Superior temporal gyrus (tissue), 1 donor: Measurements from ENCODE around the gene GNL1.
"Not testable (repeated sequence)": the region's sequence is repeated elsewhere in the genome, so short reads cannot be mapped to it uniquely, and the experiment has no call there.

Experiments
- DNase-seq: peaks from one replicate; pipeline ENCODE4 v3.0.0-alpha.2; 2016; ENCODE audit errors: extremely low spot score

The GNL1 gene

DNA sequence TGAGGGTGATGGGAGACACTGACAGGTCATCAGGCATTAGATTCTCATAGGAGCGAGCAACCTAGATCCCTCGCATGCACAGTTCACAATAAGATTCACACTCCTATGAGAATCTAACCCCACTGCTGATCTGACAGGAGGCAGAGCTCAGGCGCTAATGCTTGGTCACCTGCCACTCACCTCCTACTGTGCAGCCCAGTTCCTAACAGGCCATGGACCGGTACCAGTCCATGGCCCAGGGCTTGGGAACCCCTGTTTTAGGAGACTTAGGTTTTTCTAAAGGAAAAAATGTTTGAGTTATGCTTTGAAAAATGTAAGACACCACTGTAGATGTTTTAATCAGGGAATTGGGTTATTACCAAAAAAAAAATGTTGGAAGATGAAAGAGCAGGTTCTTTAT is 60.3 kb downstream of the GNL1 start:
- no peak for DNase-seq

DNA sequence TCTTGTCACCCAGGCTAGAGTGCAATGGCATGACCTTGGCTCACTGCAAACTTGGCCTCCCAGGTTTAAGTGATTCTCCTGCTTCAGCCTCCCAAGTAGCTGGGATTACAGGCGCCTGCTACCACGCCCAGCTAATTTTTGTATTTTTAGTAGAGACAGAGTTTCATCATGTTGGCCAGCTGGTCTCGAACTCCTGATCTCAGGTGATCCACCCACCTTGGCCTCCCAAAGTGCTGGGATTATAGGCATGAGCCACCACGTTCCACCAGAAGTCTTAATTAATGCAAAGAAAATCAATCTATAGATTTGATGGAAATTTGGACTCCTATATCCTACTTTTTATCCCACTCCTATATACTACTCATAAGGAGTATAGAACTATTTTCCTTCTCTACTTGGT is 61.2 kb downstream of the GNL1 start:
- not testable (repeated sequence) for DNase-seq

DNA sequence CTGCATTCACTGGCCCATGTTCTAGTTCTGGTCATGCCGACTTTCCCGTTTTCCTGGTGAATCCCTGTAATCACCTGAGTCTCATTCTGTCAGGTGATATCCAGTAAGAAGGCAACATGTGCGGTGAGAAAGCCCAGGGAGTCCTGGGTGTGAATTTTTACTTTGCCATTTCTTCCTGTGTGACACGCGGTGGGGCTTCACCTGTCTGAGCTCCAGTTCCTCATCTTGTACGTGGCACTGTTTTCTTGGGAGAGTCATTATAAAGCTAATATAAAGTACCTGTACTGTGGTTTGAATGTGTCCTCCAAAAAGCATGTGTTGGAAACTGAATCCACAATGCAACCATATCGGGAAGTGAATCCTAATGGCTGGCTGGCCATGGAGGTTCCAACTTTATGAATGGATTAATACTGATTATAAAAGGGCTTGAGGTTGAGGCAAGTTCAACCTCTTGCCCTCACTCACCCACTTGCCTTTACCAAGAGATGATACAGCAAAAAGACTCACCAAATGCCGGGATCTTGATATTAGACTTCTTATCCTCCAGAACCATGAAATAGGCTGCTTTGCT is 61.9 kb downstream of the GNL1 start:
- DNase-seq: no peak

DNA sequence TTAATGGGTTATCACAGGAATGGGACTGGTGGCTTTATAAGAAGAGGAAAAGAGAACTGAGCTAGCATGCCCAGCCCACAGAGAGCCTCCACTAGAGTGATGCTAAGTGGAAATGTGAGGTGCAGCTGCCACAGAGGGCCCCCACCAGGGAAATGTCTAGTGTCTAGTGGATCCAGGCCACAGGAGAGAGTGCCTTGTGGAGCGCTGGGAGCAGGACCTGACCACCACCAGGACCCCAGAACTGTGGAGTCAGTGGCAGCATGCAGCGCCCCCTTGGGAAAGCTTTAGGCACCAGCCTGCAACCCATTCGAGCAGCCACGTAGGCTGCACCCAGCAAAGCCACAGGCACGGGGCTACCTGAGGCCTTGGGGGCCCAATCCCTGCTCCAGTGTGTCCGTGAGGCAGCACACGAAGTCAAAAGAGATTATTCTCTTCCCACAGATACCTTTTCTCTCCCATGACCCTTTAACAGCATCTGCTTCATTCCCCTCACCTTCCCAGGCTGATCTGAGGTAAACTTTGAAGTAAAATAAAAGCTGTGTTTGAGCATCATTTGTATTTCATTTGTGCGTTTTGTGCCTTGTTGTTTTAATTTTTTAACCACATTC is 62.5 kb downstream of the GNL1 start:
- DNase-seq: no peak

DNA sequence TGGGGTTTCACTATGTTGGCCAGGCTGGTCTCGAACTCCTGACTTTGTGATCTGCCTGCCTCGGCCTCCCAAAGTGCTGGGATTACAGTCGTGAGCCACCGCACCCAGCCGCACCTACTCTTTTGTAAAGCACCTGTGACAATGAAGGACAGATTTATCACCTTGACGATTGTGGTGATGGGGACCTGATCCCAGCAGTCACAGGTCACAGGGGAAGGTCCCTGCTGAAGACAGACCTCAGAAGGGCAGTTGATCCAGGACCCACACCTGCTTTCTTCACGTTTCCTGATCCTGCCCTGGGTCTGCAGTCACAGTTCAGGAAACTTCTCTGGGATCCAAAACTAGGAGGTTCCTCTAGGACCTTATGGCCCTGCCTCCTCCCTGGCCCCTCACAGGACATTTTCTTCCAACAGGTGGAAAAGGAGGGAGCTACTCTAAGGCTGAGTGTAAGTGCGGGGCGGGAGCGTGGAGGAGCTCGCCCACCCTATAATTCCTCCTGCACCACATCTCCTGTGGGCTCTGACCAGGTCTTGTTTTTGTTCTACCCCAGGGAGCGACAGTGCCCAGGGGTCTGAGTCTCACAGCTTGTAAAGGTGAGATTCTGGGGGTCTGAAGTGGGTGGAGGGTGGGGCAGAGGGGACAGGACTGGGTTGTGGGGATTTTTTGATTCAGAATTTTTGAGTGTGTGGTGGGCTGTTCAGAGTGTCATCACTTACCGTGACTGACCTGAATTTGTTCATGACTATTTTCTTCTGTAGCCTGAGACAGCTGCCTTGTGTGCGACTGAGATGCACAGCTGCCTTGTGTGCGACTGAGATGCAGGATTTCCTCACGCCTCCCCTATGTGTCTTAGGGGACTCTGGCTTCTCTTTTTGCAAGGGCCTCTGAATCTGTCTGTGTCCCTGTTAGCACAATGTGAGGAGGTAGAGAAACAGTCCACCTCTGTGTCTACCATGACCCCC is 64.0 kb downstream of the GNL1 start:
- DNase-seq: no peak
